Measurements from ENCODE around the gene FABP6.
"Not testable (repeated sequence)": the region's sequence is repeated elsewhere in the genome, so short reads cannot be mapped to it uniquely, and the experiment has no call there.

The FABP6 gene

GRCh38 chr5:160187091-160187490 lies 42.2 kb upstream of the FABP6 start:
- H3K4me3 ChIP-seq (ENCODE audit: low read depth, low read length) = no peak overlapping the region
- TF ChIP-seq, protein P1, sequence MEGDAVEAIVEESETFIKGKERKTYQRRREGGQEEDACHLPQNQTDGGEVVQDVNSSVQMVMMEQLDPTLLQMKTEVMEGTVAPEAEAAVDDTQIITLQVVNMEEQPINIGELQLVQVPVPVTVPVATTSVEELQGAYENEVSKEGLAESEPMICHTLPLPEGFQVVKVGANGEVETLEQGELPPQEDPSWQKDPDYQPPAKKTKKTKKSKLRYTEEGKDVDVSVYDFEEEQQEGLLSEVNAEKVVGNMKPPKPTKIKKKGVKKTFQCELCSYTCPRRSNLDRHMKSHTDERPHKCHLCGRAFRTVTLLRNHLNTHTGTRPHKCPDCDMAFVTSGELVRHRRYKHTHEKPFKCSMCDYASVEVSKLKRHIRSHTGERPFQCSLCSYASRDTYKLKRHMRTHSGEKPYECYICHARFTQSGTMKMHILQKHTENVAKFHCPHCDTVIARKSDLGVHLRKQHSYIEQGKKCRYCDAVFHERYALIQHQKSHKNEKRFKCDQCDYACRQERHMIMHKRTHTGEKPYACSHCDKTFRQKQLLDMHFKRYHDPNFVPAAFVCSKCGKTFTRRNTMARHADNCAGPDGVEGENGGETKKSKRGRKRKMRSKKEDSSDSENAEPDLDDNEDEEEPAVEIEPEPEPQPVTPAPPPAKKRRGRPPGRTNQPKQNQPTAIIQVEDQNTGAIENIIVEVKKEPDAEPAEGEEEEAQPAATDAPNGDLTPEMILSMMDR (IDR thresholded peaks at IDR 0.05; ENCODE audit: borderline replicate concordance, insufficient read depth, low read depth, low read length) = no peak

- TF ChIP-seq, protein P1 (IDR thresholded peaks at IDR 0.05; ENCODE audit: borderline replicate concordance, insufficient read depth, low read depth, low read length) = no peak
- H3K4me3 ChIP-seq (ENCODE audit: low read depth, low read length) = peak overlapping the region; percentile 29
Measured at GRCh38 chr5:160188141-160189015, 40.9 kb upstream of the FABP6 start.

GRCh38 chr5:160192424-160192823 lies 36.9 kb upstream of the FABP6 start:
- TF ChIP-seq, protein P1 (IDR thresholded peaks at IDR 0.05; ENCODE audit: borderline replicate concordance, insufficient read depth, low read depth, low read length) = no peak
- no peak overlapping the region for H3K4me3 ChIP-seq (ENCODE audit: low read depth, low read length)

DNA sequence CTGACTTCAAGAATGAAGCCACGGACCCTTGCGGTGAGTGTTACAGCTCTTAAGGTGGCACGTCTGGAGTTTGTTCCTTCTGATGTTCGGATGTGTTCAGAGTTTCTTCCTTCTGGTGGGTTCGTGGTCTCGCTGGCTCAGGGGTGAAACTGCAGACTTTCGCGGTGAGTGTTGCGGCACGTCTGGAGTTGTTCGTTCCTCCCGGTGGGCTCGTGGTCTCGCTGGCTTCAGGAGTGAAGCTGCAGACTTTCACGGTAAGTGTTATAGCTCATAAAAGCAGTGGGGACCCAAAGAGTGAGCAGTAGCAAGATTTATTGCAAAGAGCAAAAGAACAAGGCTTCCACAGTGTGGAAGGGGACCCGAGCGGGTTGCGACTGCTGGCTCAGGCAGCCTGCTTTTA lies 36.2 kb upstream of the FABP6 start:
- H3K4me3 ChIP-seq (ENCODE audit: low read depth, low read length) = not testable (repeated sequence)

GRCh38 chr5:160193790-160194189 lies 35.5 kb upstream of the FABP6 start:
- H3K4me3 ChIP-seq (ENCODE audit: low read depth, low read length) = not testable (repeated sequence)

DNA sequence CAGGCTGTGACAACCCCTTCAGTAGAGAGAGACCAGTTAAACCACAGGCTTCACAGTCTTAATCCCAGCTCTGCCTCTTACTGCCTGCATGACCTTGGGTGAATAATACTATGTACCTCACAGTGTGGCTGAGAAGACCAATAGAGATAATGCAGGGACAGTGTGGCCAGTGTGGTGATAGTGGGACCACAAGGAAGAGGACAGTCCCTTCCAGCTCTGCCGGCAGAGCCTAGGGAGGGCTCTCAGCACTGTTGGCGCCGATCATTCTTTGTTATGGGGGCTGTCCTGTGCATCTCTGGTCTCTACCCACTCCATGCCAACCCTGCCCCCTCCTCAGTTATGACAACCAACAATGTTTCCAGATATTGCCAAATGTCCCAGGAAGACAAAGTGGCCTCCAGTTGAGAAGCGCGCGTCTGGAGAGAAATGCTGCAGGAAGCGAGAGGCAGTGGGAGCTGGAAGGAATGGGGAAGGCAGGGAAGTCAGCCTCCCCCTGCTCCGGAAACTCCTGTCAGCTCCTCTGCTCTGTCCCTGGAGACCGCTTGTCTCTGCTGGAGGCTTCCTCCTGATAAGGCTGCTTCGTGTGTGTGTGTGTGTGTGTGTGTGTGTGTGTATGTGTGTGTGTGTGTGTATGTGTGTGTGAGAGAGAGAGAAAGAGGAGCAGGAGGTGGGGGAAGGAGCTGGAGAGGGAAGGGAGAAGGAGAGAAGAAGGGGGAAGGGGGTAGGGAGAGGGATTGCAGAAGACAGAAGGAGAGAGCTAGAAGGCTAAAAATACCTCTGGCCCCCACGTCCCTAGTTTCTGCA lies 31.8 kb upstream of the FABP6 start:
- TF ChIP-seq, protein P1 (IDR thresholded peaks at IDR 0.05; ENCODE audit: borderline replicate concordance, insufficient read depth, low read depth, low read length) = no peak
- H3K4me3 ChIP-seq (ENCODE audit: low read depth, low read length) = no peak overlapping the region

- TF ChIP-seq, protein P1 (IDR thresholded peaks at IDR 0.05; ENCODE audit: borderline replicate concordance, insufficient read depth, low read depth, low read length) = no peak
- no peak overlapping the region for H3K4me3 ChIP-seq (ENCODE audit: low read depth, low read length)
Measured at GRCh38 chr5:160198146-160198545, 31.2 kb upstream of the FABP6 start.

Measured in GM12875 (cell line).